HFFc6 (cell line): Measurements from ENCODE around the gene TMCO4. TPM values are rescaled to one million over a fixed set of nuclear protein-coding genes. Genes with fewer than 3 reads are reported as not detected.
"Not testable (repeated sequence)": the region's sequence is repeated elsewhere in the genome, so short reads cannot be mapped to it uniquely, and the experiment has no call there.

Experiments used
- DNase-seq: peaks from one replicate; pipeline ENCODE4 v3.0.0-alpha.2; 2018
- H3K27ac Mint-ChIP-seq: 2 replicates; pipeline ENCODE4 v1.8.0; 2020; ENCODE audit warnings: mild to moderate bottlenecking, mixed read lengths
- H3K27me3 Mint-ChIP-seq: 2 replicates; pipeline ENCODE4 v1.8.0; 2021; ENCODE audit warnings: mild to moderate bottlenecking, moderate library complexity, mixed read lengths; ENCODE audit not compliant: insufficient read depth
- H3K36me3 Mint-ChIP-seq: 2 replicates; pipeline ENCODE4 v1.8.0; 2021; ENCODE audit warnings: low read depth, mixed read lengths
- H3K4me1 Mint-ChIP-seq: 2 replicates; pipeline ENCODE4 v1.8.0; 2020; ENCODE audit warnings: low read depth, mixed read lengths
- H3K4me3 Mint-ChIP-seq: 2 replicates; pipeline ENCODE4 v1.8.0; 2020; ENCODE audit warnings: mild to moderate bottlenecking, moderate library complexity, mixed read lengths
- H3K9me3 Mint-ChIP-seq: 2 replicates; pipeline ENCODE4 v1.8.0; 2020; ENCODE audit warnings: mild to moderate bottlenecking, mixed read lengths
- CTCF ChIP-seq: fragments of 200-600 bp; sonication (generic); IDR thresholded peaks from 2 replicates; pipeline ENCODE4 v1.5.0; 2021; ENCODE audit warnings: antibody characterized with exemption, mild to moderate bottlenecking
- total RNA-seq, 6 experiments: library from RNA; stranded (reverse); fragmentation: NEBNext Ultra II Directional; extraction: Animal tissue kit (Norgen Biotek cat#: 25700); gene quantifications; 2 replicates in 1 of 6; 3 replicates in 5 of 6; pipeline ENCODE4 v1.2.3, GENCODE V29; 2021

The TMCO4 gene
- total RNA-seq, 6 experiments from 2014 or later = 17.4 to 30.6 (median 27.8) TPM

GRCh38 chr1:19825298-19825697 is 25.6 kb upstream of the TMCO4 start:
- Mint-ChIP-seq H3K27me3 (peaks cover 2% of the 10 kb centered on the region; the same call in 1 of the 2 replicates), H3K36me3 (no peaks in the 10 kb centered on the region), H3K9me3 (no peaks in the 10 kb centered on the region), H3K4me3 (no peak overlapping the region), H3K27ac (no peak overlapping the region), H3K4me1 (peaks cover 15% of the 10 kb centered on the region)
- DNase-seq = no peak
- no peak for TF ChIP-seq CTCF

- H3K4me1 Mint-ChIP-seq = peaks cover 15% of the 10 kb centered on the region
- no peak for TF ChIP-seq CTCF
- H3K36me3 Mint-ChIP-seq = no peaks in the 10 kb centered on the region
- H3K27me3 Mint-ChIP-seq = peaks cover 2% of the 10 kb centered on the region; the same call in 1 of the 2 replicates
- H3K27ac Mint-ChIP-seq = no peak overlapping the region
- DNase-seq = no peak
- H3K9me3 Mint-ChIP-seq = no peaks in the 10 kb centered on the region
- H3K4me3 Mint-ChIP-seq = no peak overlapping the region
These were observed 24.8 kb upstream of the TMCO4 start for GRCh38 chr1:19824541-19824940.

GRCh38 chr1:19824036-19824435 is 24.3 kb upstream of the TMCO4 start:
- H3K9me3 Mint-ChIP-seq = no peaks in the 10 kb centered on the region
- H3K4me1 Mint-ChIP-seq = peaks cover 15% of the 10 kb centered on the region
- H3K27ac Mint-ChIP-seq = no peak overlapping the region
- peaks cover 7% of the 10 kb centered on the region; the same call in 1 of the 2 replicates for H3K27me3 Mint-ChIP-seq
- H3K4me3 Mint-ChIP-seq = no peak overlapping the region
- H3K36me3 Mint-ChIP-seq = no peaks in the 10 kb centered on the region
- TF ChIP-seq CTCF = no peak
- no peak for DNase-seq

GRCh38 chr1:19819701-19820100 is 20.0 kb upstream of the TMCO4 start:
- no peak for DNase-seq
- no peak overlapping the region for H3K27ac Mint-ChIP-seq
- H3K4me1 Mint-ChIP-seq = peaks cover 5% of the 10 kb centered on the region
- no peaks in the 10 kb centered on the region for H3K9me3 Mint-ChIP-seq
- H3K4me3 Mint-ChIP-seq = no peak overlapping the region
- no peak for TF ChIP-seq CTCF
- no peaks in the 10 kb centered on the region for H3K36me3 Mint-ChIP-seq
- H3K27me3 Mint-ChIP-seq = peaks cover 14% of the 10 kb centered on the region

- no peak for DNase-seq
- TF ChIP-seq CTCF = no peak
- peaks cover 25% of the 10 kb centered on the region for H3K27me3 Mint-ChIP-seq
These were observed 18.6 kb upstream of the TMCO4 start for GRCh38 chr1:19818324-19818723.

GRCh38 chr1:19817160-19817559 is 17.4 kb upstream of the TMCO4 start:
- no peak for TF ChIP-seq CTCF
- Mint-ChIP-seq H3K36me3 (no peaks in the 10 kb centered on the region), H3K4me1 (0 out of 2 replicates have a peak, but pooled peaks cover 5% of the 10 kb centered on the region), H3K27ac (no peak overlapping the region), H3K27me3 (peaks cover 24% of the 10 kb centered on the region), H3K9me3 (no peaks in the 10 kb centered on the region), H3K4me3 (no peak overlapping the region)
- DNase-seq = no peak

More at GRCh38 chr1:19818324-19818723, 18.6 kb upstream of the TMCO4 start:
- no peaks in the 10 kb centered on the region for H3K9me3 Mint-ChIP-seq
- H3K4me1 Mint-ChIP-seq = no peaks in the 10 kb centered on the region
- H3K36me3 Mint-ChIP-seq = no peaks in the 10 kb centered on the region
- no peak overlapping the region for H3K27ac Mint-ChIP-seq
- no peak overlapping the region for H3K4me3 Mint-ChIP-seq

GRCh38 chr1:19816737-19817086 is 17.0 kb upstream of the TMCO4 start:
- not testable (repeated sequence) for H3K9me3 Mint-ChIP-seq, H3K27ac Mint-ChIP-seq, H3K36me3 Mint-ChIP-seq, DNase-seq, H3K4me3 Mint-ChIP-seq, H3K4me1 Mint-ChIP-seq
- peaks cover 22% of the 10 kb centered on the region for H3K27me3 Mint-ChIP-seq
